ENCODE results near the gene HTT. TPM values are rescaled to one million over a fixed set of nuclear protein-coding genes. Genes with fewer than 3 reads are reported as not detected.
"Not testable (repeated sequence)": the region's sequence is repeated elsewhere in the genome, so short reads cannot be mapped to it uniquely, and the experiment has no call there.

HTT gene
- total and polyA plus RNA-seq, 9 of the 15 experiments (the other 6 are each of a cell fraction or from before 2014, with no cell fraction given) = 0.66 to 31.6 (median 14.7) TPM

DNA sequence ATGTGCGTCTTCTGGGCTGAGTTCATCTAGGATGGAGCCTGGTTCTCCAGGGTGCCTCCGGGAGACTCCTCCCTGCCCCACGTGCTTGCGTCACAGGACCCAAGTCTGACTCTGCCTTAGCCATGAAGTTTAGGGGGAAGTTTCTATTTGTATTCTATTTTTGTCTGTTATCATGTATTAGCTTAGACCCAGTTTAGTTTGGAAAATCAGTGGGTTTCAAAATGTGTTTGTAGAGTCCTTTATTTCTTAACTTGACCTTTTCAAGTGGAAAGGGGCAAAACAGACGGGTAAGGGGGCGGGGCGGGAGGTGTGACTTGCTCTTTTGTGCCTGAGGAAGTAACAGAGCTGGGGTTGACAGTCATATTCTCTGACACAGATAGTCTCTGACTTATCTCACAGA, 86.0 kb downstream of the HTT start:
- DNase-seq (ENCODE audit: extremely low read depth in 1 of 4, low spot score in 3 of 4) = peak in 2 of 4 experiments; percentile 21 to 25
- H3K9ac ChIP-seq (ENCODE audit: insufficient read depth in 1 of 2, low read depth in 2 of 2, low read length in 2 of 2) = no peak overlapping the region
- no peaks in the 10 kb centered on the region for H3K27me3 ChIP-seq (ENCODE audit: control insufficient read depth in 2 of 2, insufficient read depth in 2 of 2, low read length in 2 of 2)
- in situ Hi-C loops (cut with MboI) = no loop called here
- no peaks in the 10 kb centered on the region for H3K9me1 ChIP-seq (ENCODE audit: control insufficient read depth, insufficient read depth, low read length)
- H3K9me3 ChIP-seq (replicated peaks; ENCODE audit: control insufficient read depth, insufficient read depth, low read depth, low read length) = no peaks in the 10 kb centered on the region
- H3K36me3 ChIP-seq (ENCODE audit: control insufficient read depth, insufficient read depth, low read length) = peaks cover 16% of the 10 kb centered on the region; the same call in 1 of the 3 replicates
- no peak overlapping the region for H3K27ac ChIP-seq (ENCODE audit: extremely low read depth, low read depth, low read length)
- no peak for ATAC-seq
- no peak for FAIRE-seq
- TF ChIP-seq RBM39 (optimal IDR thresholded peaks at IDR 0.05; ENCODE audit: low read depth, low read length) (no peak), NFE2 (IDR thresholded peaks at IDR 0.05; ENCODE audit: low read depth) (0 out of 2 replicates have a peak, but pooled peaks have one; percentile 17), C11orf30 (IDR thresholded peaks at IDR 0.05; ENCODE audit: low read depth) (peak; percentile 6; the same call in 1 of the 2 replicates), MAFG (tag; conservative IDR thresholded peaks at IDR 0.05) (0 out of 2 replicates have a peak, but pooled peaks have one; percentile 10)
- ChIA-PET CTCF (ENCODE audit: low intra/inter-chr PET ratio) (no interaction called here), POLR2A (interaction anchor here (0.6 kb wide), 2 partner anchors 36 to 413 kb away, joined by 3 to 4 read pairs; no protein-coding TSS in a partner anchor)
- H3K79me2 ChIP-seq (ENCODE audit: control insufficient read depth, insufficient read depth, low read length) = no peaks in the 10 kb centered on the region
- no peak overlapping the region for H3K4me2 ChIP-seq (ENCODE audit: insufficient read depth, low read length)
- H4K20me1 ChIP-seq (replicated peaks; ENCODE audit: control insufficient read depth, insufficient read depth, low read length) = no peaks in the 10 kb centered on the region
- H3K4me3 ChIP-seq = no peak overlapping the region
- H3K4me1 ChIP-seq (replicated peaks in 1 of 2; ENCODE audit: control insufficient read depth in 2 of 2, insufficient read depth in 2 of 2, low read length in 2 of 2) = no peaks in the 10 kb centered on the region; a peak in 1 of 5 replicates
- WGBS (ENCODE audit: insufficient coverage, low coverage, missing lambda C conversion rate) = 68% methylated on average over 7 of the region's 7 CpGs
- H2AFZ ChIP-seq (ENCODE audit: low read depth, low read length) = no peak overlapping the region
- no TSS peak for BruUV-seq (replicated peaks)
- intact Hi-C loops (cut with micrococcal nuclease) = no loop called here

GRCh38 chr4:3161044-3161443, 86.6 kb downstream of the HTT start:
- H3K79me2 ChIP-seq (ENCODE audit: control insufficient read depth, insufficient read depth, low read length); FAIRE-seq; intact Hi-C loops (cut with micrococcal nuclease); H4K20me1 ChIP-seq (replicated peaks; ENCODE audit: control insufficient read depth, insufficient read depth, low read length); DNase-seq (ENCODE audit: extremely low read depth in 1 of 4, low spot score in 3 of 4); H3K4me2 ChIP-seq (ENCODE audit: insufficient read depth, low read length); ATAC-seq; H3K27ac ChIP-seq (ENCODE audit: extremely low read depth, low read depth, low read length); BruUV-seq (replicated peaks); H3K9ac ChIP-seq (ENCODE audit: insufficient read depth in 1 of 2, low read depth in 2 of 2, low read length in 2 of 2); H3K27me3 ChIP-seq (ENCODE audit: control insufficient read depth in 2 of 2, insufficient read depth in 2 of 2, low read length in 2 of 2); H3K9me1 ChIP-seq (ENCODE audit: control insufficient read depth, insufficient read depth, low read length); H3K9me3 ChIP-seq (replicated peaks; ENCODE audit: control insufficient read depth, insufficient read depth, low read depth, low read length); H3K4me1 ChIP-seq (replicated peaks in 1 of 2; ENCODE audit: control insufficient read depth in 2 of 2, insufficient read depth in 2 of 2, low read length in 2 of 2); H3K4me3 ChIP-seq; CTCF ChIA-PET (ENCODE audit: low intra/inter-chr PET ratio); H2AFZ ChIP-seq (ENCODE audit: low read depth, low read length); in situ Hi-C loops (cut with MboI): not testable (repeated sequence)
- TF ChIP-seq BCOR (IDR thresholded peaks at IDR 0.05) (peak; percentile 54; the same call in 1 of the 2 replicates), ZNF146 (CRISPR knock-in tag; IDR thresholded peaks at IDR 0.05; ENCODE audit: unreplicated experiment) (peak; percentile 88)
- peaks cover 16% of the 10 kb centered on the region; the same call in 1 of the 3 replicates for H3K36me3 ChIP-seq (ENCODE audit: control insufficient read depth, insufficient read depth, low read length)
- 95% methylated on average over 4 of the region's 4 CpGs for WGBS (ENCODE audit: insufficient coverage, low coverage, missing lambda C conversion rate)
- POLR2A ChIA-PET = interaction anchor here (0.6 kb wide), 1 partner anchor 36 kb away, joined by 3 read pairs; no protein-coding TSS in a partner anchor

DNA sequence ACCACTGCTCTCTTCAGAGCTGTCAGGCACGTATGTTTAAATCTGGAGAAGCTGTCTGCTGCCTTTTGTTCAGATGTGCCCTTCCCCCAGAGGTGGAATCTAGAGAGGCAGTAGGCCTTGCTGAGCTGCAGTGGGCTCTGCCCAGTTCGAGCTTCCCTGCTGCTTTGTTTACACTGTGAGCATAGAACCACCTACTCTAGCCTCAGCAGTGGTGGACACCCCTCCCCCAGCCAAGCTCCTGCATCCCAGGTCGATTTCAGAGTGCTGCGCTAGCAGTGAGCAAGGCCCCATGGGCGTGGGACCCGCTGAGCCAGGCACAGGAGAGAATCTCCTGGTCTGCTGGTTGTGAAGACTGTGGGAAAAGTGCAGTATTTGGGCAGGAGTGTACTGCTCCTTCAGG, 92.0 kb downstream of the HTT start:
- ATAC-seq; H3K27me3 ChIP-seq (ENCODE audit: control insufficient read depth in 2 of 2, insufficient read depth in 2 of 2, low read length in 2 of 2); H3K4me2 ChIP-seq (ENCODE audit: insufficient read depth, low read length); DNase-seq (ENCODE audit: extremely low read depth in 1 of 4, low spot score in 3 of 4); H3K9me3 ChIP-seq (replicated peaks; ENCODE audit: control insufficient read depth, insufficient read depth, low read depth, low read length); H3K4me3 ChIP-seq; H3K36me3 ChIP-seq (ENCODE audit: control insufficient read depth, insufficient read depth, low read length); H3K9me1 ChIP-seq (ENCODE audit: control insufficient read depth, insufficient read depth, low read length); H2AFZ ChIP-seq (ENCODE audit: low read depth, low read length); in situ Hi-C loops (cut with MboI); H4K20me1 ChIP-seq (replicated peaks; ENCODE audit: control insufficient read depth, insufficient read depth, low read length); CTCF ChIA-PET (ENCODE audit: low intra/inter-chr PET ratio); H3K79me2 ChIP-seq (ENCODE audit: control insufficient read depth, insufficient read depth, low read length); H3K27ac ChIP-seq (ENCODE audit: extremely low read depth, low read depth, low read length); FAIRE-seq; BruUV-seq (replicated peaks); H3K4me1 ChIP-seq (replicated peaks in 1 of 2; ENCODE audit: control insufficient read depth in 2 of 2, insufficient read depth in 2 of 2, low read length in 2 of 2); H3K9ac ChIP-seq (ENCODE audit: insufficient read depth in 1 of 2, low read depth in 2 of 2, low read length in 2 of 2); intact Hi-C loops (cut with micrococcal nuclease): not testable (repeated sequence)
- POLR2A ChIA-PET = interaction anchor here (0.6 kb wide), 1 partner anchor 25 kb away, joined by 3 read pairs; no protein-coding TSS in a partner anchor
- 84% methylated on average over 6 of the region's 6 CpGs for WGBS (ENCODE audit: insufficient coverage, low coverage, missing lambda C conversion rate)
